Progenitor cell of endocrine pancreas (in vitro differentiated cells): Measurements from ENCODE around the gene GFER. TPM values are rescaled to one million over a fixed set of nuclear protein-coding genes. Genes with fewer than 3 reads are reported as not detected.

Experiments
- DNase-seq: peaks from one replicate; pipeline ENCODE4 v3.0.0; 2021; ENCODE audit warnings: low spot score; ENCODE audit not compliant: unreplicated experiment
- H3K27ac Mint-ChIP-seq: 2 replicates; pipeline ENCODE4 v1.8.0; 2021; ENCODE audit warnings: mild to moderate bottlenecking, moderate library complexity, mixed read lengths
- H3K27me3 Mint-ChIP-seq: 2 replicates; pipeline ENCODE4 v1.8.0; 2021; ENCODE audit warnings: mixed read lengths
- H3K36me3 Mint-ChIP-seq: 2 replicates; pipeline ENCODE4 v1.8.0; 2022; ENCODE audit warnings: mixed read lengths; ENCODE audit not compliant: insufficient read depth
- H3K4me1 Mint-ChIP-seq: 2 replicates; pipeline ENCODE4 v1.8.0; 2021; ENCODE audit warnings: low read depth, mixed read lengths
- H3K4me3 Mint-ChIP-seq: 2 replicates; pipeline ENCODE4 v1.8.0; 2021; ENCODE audit warnings: low read depth, mild to moderate bottlenecking, moderate library complexity, mixed read lengths
- H3K9me3 Mint-ChIP-seq: 2 replicates; pipeline ENCODE4 v1.8.0; 2021; ENCODE audit warnings: low read depth, mixed read lengths
- CTCF ChIP-seq: fragments of 200-600 bp; sonication (generic); IDR thresholded peaks from one replicate; pipeline ENCODE4 v1.5.0; 2021; ENCODE audit warnings: antibody characterized with exemption, mild to moderate bottlenecking; ENCODE audit not compliant: unreplicated experiment
- total RNA-seq: library from RNA; stranded (reverse); gene quantifications from 2 replicates; pipeline ENCODE4 v1.2.1, GENCODE V29; 2021

GFER gene
- total RNA-seq, 1 donor from 2014 or later, result 32.9 TPM

- H3K27ac Mint-ChIP-seq, result no peak overlapping the region
- no peaks in the 10 kb centered on the region for H3K27me3 Mint-ChIP-seq
- H3K36me3 Mint-ChIP-seq, result no peaks in the 10 kb centered on the region
- H3K9me3 Mint-ChIP-seq, result no peaks in the 10 kb centered on the region
- no peak for DNase-seq
- no peak overlapping the region for H3K4me3 Mint-ChIP-seq
- peaks cover 5% of the 10 kb centered on the region for H3K4me1 Mint-ChIP-seq
- no peak for TF ChIP-seq CTCF
Observed at GRCh38 chr16:2034696-2035430, 50.9 kb downstream of the GFER start.

GRCh38 chr16:2035431-2036199, 51.6 kb downstream of the GFER start:
- H3K4me3 Mint-ChIP-seq, result no peak overlapping the region
- H3K9me3 Mint-ChIP-seq, result no peaks in the 10 kb centered on the region
- TF ChIP-seq CTCF, result no peak
- no peaks in the 10 kb centered on the region for H3K27me3 Mint-ChIP-seq
- no peak overlapping the region for H3K27ac Mint-ChIP-seq
- no peaks in the 10 kb centered on the region for H3K36me3 Mint-ChIP-seq
- peaks cover 5% of the 10 kb centered on the region for H3K4me1 Mint-ChIP-seq
- no peak for DNase-seq

DNA sequence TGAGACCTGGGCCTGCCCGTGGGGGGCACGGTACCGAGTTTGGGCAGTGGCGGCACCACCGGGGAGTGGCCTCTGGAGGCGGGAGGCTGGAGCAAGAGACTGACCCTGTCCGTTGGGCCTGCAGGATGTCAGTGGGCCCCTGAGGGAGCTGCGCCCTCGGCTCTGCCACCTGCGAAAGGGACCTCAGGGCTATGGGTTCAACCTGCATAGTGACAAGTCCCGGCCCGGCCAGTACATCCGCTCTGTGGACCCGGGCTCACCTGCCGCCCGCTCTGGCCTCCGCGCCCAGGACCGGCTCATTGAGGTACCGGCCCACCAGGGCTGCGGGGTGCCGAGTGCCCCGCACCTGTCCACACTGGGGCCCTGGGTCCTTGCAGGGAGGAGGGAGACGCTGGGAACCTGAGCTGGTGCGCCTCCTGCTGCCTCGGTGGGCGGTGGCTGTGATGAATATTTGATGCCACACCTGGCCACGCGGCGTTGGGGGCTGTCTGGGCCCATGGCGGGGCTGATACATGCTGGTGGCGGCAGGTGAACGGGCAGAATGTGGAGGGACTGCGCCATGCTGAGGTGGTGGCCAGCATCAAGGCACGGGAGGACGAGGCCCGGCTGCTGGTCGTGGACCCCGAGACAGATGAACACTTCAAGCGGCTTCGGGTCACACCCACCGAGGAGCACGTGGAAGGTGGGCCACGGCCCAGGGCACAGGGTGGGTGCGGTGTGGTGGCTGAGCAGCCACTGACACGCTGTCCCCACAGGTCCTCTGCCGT, 52.4 kb downstream of the GFER start:
- TF ChIP-seq CTCF, result no peak
- DNase-seq, result no peak
- Mint-ChIP-seq H3K27me3 (no peaks in the 10 kb centered on the region), H3K36me3 (no peaks in the 10 kb centered on the region), H3K4me3 (no peak overlapping the region), H3K9me3 (no peaks in the 10 kb centered on the region), H3K4me1 (peaks cover 5% of the 10 kb centered on the region), H3K27ac (no peak overlapping the region)

DNA sequence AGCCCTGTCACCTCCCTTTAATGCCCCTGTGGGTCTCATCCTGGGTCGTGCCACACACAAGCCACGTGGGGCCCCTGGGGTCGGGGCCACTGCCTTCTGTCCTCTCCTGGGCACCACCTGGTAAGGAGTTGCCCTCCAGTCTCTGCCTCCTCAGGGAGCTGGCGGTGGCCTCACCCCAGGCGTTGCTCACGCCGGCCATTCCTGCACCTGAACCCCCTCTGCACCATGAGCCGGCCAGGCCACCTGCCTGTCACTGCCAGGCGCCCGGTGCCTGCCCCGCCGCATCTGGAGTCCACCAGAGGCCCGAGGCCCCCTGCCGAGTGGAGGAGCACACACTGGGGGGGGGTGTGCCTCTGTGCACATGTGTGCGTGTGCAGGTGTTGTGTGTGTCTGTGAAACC, 53.1 kb downstream of the GFER start:
- DNase-seq, result no peak
- Mint-ChIP-seq H3K4me1 (peaks cover 5% of the 10 kb centered on the region), H3K36me3 (no peaks in the 10 kb centered on the region), H3K9me3 (no peaks in the 10 kb centered on the region), H3K27me3 (no peaks in the 10 kb centered on the region), H3K4me3 (no peak overlapping the region), H3K27ac (no peak overlapping the region)
- no peak for TF ChIP-seq CTCF

Other genes with a start within 250 kb of the GFER start
- gene NME3, start 212.7 kb upstream of the GFER start, total RNA-seq, result 34.4 and 35.3 TPM in 2 replicates
- gene EME2, start 211.4 kb upstream of the GFER start, total RNA-seq, result 50.6 and 53.4 TPM in 2 replicates
- gene MRPS34, start 211.1 kb upstream of the GFER start, total RNA-seq, result 77.2 and 84.6 TPM in 2 replicates
- 47.8 and 50.2 TPM in 2 replicates for gene SPSB3, start 201.6 kb upstream of the GFER start, total RNA-seq
- gene NUBP2, start 201.2 kb upstream of the GFER start, total RNA-seq, result 59.9 and 65.4 TPM in 2 replicates
- gene IGFALS, start 190.5 kb upstream of the GFER start, total RNA-seq, result 0.60 and 1.2 TPM in 2 replicates
- 43.6 and 46.4 TPM in 2 replicates for gene HAGH, start 157.4 kb upstream of the GFER start, total RNA-seq
- 26.3 and 27.9 TPM in 2 replicates for gene FAHD1, start 157.0 kb upstream of the GFER start, total RNA-seq
- not detected in 2 replicates for gene MEIOB, start 112.0 kb upstream of the GFER start, total RNA-seq
- gene HS3ST6, start 65.8 kb upstream of the GFER start, total RNA-seq, result 0.46 TPM in 1 of 2 replicates, not detected in the other
- gene MSRB1, start 41.0 kb upstream of the GFER start, total RNA-seq, result 28.5 and 28.9 TPM in 2 replicates
- gene RPL3L, start 29.5 kb upstream of the GFER start, total RNA-seq, result not detected in 2 replicates
- gene NDUFB10, start 24.7 kb upstream of the GFER start, total RNA-seq, result 96.9 and 105 TPM in 2 replicates
- 2,309 and 2,385 TPM in 2 replicates for gene RPS2, start 19.4 kb upstream of the GFER start, total RNA-seq
- not detected in 2 replicates for gene RNF151, start 17.3 kb upstream of the GFER start, total RNA-seq
- 30.8 and 32.2 TPM in 2 replicates for gene TBL3, start 12.1 kb upstream of the GFER start, total RNA-seq
- 0.93 and 1.5 TPM in 2 replicates for gene NOXO1, start 2.7 kb upstream of the GFER start, total RNA-seq
- 3.0 and 3.3 TPM in 2 replicates for gene SYNGR3, start 5.8 kb downstream of the GFER start, total RNA-seq
- 41.5 and 43.6 TPM in 2 replicates for gene ZNF598, start 25.6 kb downstream of the GFER start, total RNA-seq
- gene NPW, start 35.6 kb downstream of the GFER start, total RNA-seq, result 5.0 and 5.3 TPM in 2 replicates
- gene NHERF2, start 42.7 kb downstream of the GFER start, total RNA-seq, result 8.4 and 10.3 TPM in 2 replicates
- gene NTHL1, start 63.6 kb downstream of the GFER start, total RNA-seq, result 24.2 and 28.1 TPM in 2 replicates
- gene TSC2, start 63.8 kb downstream of the GFER start, total RNA-seq, result 241 and 253 TPM in 2 replicates
- 96.2 and 97.8 TPM in 2 replicates for gene PKD1, start 151.7 kb downstream of the GFER start, total RNA-seq
- gene RAB26, start 164.4 kb downstream of the GFER start, total RNA-seq, result 20.4 and 23.3 TPM in 2 replicates
- gene TRAF7, start 171.6 kb downstream of the GFER start, total RNA-seq, result 79.6 and 85.2 TPM in 2 replicates
- gene CASKIN1, start 212.4 kb downstream of the GFER start, total RNA-seq, result 12.7 and 13.1 TPM in 2 replicates
- 51.5 TPM in 2 replicates for gene MLST8, start 221.3 kb downstream of the GFER start, total RNA-seq
- 22.5 and 24.6 TPM in 2 replicates for gene BRICD5, start 226.7 kb downstream of the GFER start, total RNA-seq
- gene PGP, start 230.6 kb downstream of the GFER start, total RNA-seq, result 28.5 and 30.6 TPM in 2 replicates
- 30.9 and 33.7 TPM in 2 replicates for gene E4F1, start 239.4 kb downstream of the GFER start, total RNA-seq